ENCODE measurements around the gene BLOC1S3. TPM values are rescaled to one million over a fixed set of nuclear protein-coding genes. Genes with fewer than 3 reads are reported as not detected.

Gene BLOC1S3
- total and polyA plus RNA-seq, 2 of the 13 experiments (the other 11 are each of a cell fraction or from before 2014, with no cell fraction given) = 4.3 to 4.8 TPM

DNA sequence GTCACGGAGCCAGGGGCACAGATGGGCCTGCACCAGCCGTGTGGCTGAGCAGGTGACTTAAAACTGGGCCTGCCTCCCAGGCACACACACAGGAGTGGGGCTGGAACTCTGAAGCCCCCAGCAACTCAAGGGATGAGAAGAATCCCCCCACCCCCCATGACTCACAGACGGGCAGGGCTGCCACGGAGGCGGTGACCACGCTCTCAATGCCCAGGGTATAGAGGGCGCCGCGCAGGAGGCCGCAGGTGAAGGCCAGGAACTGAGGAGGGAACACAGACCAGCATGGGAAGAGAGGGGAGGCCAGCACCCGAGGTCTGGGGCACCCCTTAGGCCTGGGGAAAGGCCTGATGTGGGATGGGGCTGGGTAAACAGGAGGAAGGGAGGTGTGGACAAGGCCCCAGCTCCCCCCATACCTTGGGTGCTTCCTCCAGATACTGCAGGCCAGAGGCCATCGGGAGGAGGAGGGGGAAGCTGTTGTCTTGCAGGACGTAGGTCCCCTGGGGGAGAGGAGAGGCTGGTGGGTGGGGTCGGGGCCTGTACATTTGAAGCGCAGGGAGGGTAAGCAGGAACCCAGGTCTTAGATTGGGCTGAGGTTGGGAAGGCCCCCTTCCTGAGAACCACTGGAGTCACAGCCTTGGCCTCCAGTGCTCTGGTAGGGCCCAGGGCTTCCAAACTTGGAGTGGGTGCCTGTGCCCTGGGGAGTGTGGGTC is 14.7 kb upstream of the BLOC1S3 start:
- ChIA-PET CTCF (ENCODE audit: low intra/inter-chr PET ratio, low total read pairs) (no interaction called here), POLR2A (interaction anchor here (0.9 to 2.1 kb wide), 5 partner anchors 10 to 109 kb away, joined by 3 to 21 read pairs (median 5); partner anchors contain the start of genes BLOC1S3 and TRAPPC6A)
- H2AFZ ChIP-seq (ENCODE audit: low read length) = no peak overlapping the region
- DNase-seq (ENCODE audit: low spot score) = no peak
- H3K27me3 ChIP-seq (ENCODE audit: control insufficient read depth in 1 of 2, insufficient read depth in 2 of 2, low read length in 2 of 2) = peaks cover 12 to 30% of the 10 kb centered on the region in 2 experiments; a peak in 4 of 5 replicates
- no peaks in the 10 kb centered on the region for H4K20me1 ChIP-seq (ENCODE audit: insufficient read depth, low read length)
- no peaks in the 10 kb centered on the region for H3K36me3 ChIP-seq (replicated peaks in 1 of 2; ENCODE audit: control insufficient read depth in 1 of 2, insufficient read depth in 2 of 2, low read length in 2 of 2)
- no peak overlapping the region for H3K27ac ChIP-seq (ENCODE audit: extremely low read length, insufficient read depth, low read length)
- FAIRE-seq = no peak
- peaks cover 96% of the 10 kb centered on the region for H3K4me1 ChIP-seq (ENCODE audit: insufficient read depth, low read length)
- TF ChIP-seq ZSCAN25 (CRISPR knock-in tag; IDR thresholded peaks at IDR 0.05) (no peak), HNRNPL (IDR thresholded peaks at IDR 0.05; ENCODE audit: low read depth, low read length) (0 out of 2 replicates have a peak, but pooled peaks have one; percentile 43)
- peak overlapping the region; percentile 76 for H3K4me2 ChIP-seq (ENCODE audit: low read depth, low read length)
- intact Hi-C loops (cut with micrococcal nuclease; ENCODE audit: unreplicated experiment) (loop anchor here (2.0 kb wide), 1 partner anchor 175 kb away; no protein-coding TSS in a partner anchor), in situ Hi-C loops (cut with HindIII; ENCODE audit: extremely low pct_ligation_motif_present, low pct_unique_long_range_greater_than_20kb) (no loop called here)
- no peak for ATAC-seq
- H3K9ac ChIP-seq (ENCODE audit: insufficient read depth, low read depth, low read length) = no peak overlapping the region
- H3K79me2 ChIP-seq (ENCODE audit: insufficient read depth, low read length) = no peaks in the 10 kb centered on the region
- WGBS (ENCODE audit: low lambda C conversion rate) = 49% methylated on average over 10 of the region's 15 CpGs
- peak overlapping the region; percentile 28 to 64 (median 36) for H3K4me3 ChIP-seq (replicated peaks in 1 of 3; ENCODE audit: insufficient read depth in 1 of 3, low read depth in 2 of 3, low read length in 3 of 3)
- no peaks in the 10 kb centered on the region for H3K9me3 ChIP-seq (ENCODE audit: low read length)
- BruUV-seq (replicated peaks) = no TSS peak

DNA sequence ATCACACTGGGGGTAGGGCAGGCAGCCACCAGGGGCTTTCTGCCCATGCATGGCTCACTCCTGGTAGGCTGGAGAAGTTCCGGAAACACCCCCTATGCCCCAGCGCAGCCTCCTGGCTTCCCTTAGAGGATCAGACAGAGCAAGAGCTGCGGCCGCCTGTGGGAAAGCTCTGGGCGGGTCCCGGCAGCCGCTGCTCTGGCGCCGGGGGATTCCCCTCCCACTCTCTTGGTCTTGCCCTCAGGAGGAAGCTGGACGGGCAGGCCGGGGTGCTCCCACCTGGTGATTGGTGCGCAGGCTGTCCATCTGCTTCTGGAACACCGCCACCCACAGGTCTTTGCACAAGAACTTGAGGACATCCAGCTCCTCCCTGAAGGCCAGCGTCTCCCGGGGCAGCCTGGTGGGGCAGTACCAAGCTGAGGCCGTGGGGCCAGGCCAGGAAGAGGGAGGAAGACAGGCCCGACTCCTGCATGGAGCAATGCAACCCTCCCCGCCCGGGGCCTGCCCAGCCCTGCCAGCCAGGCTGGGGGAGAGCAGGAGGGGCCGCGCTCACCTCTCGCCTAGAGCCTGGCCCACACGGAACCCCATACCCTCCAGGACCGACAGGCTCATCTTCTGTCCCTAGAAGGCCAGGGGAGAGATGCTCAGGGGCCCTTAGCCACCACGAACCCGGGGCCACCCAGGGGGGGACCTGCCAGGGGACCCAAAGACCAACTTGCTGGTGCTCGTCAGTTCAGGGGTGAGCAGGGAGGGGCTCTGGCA is 13.8 kb upstream of the BLOC1S3 start:
- POLR2A ChIA-PET = interaction anchor here (0.8 to 2.1 kb wide), 6 partner anchors 9 to 275 kb away, joined by 3 to 21 read pairs (median 4); partner anchors contain the start of genes BLOC1S3 and TRAPPC6A
- Histone ChIP-seq H3K9ac (ENCODE audit: insufficient read depth, low read depth, low read length) (no peak overlapping the region; the same call in 1 of the 2 replicates), H4K20me1 (ENCODE audit: insufficient read depth, low read length) (no peaks in the 10 kb centered on the region), H3K27ac (ENCODE audit: extremely low read length, insufficient read depth, low read length) (no peak overlapping the region), H3K4me3 (replicated peaks in 1 of 3; ENCODE audit: insufficient read depth in 1 of 3, low read depth in 2 of 3, low read length in 3 of 3) (peak overlapping the region; percentile 28 to 64 (median 36)), H3K4me2 (ENCODE audit: low read depth, low read length) (peak overlapping the region; percentile 76), H3K36me3 (replicated peaks in 1 of 2; ENCODE audit: control insufficient read depth in 1 of 2, insufficient read depth in 2 of 2, low read length in 2 of 2) (no peaks in the 10 kb centered on the region), H2AFZ (ENCODE audit: low read length) (no peak overlapping the region), H3K4me1 (ENCODE audit: insufficient read depth, low read length) (peaks cover 96% of the 10 kb centered on the region), H3K9me3 (ENCODE audit: low read length) (no peaks in the 10 kb centered on the region), H3K27me3 (ENCODE audit: control insufficient read depth in 1 of 2, insufficient read depth in 2 of 2, low read length in 2 of 2) (peaks cover 12 to 21% of the 10 kb centered on the region in 2 experiments; a peak in 4 of 5 replicates), H3K79me2 (ENCODE audit: insufficient read depth, low read length) (no peaks in the 10 kb centered on the region)
- intact Hi-C loops (cut with micrococcal nuclease; ENCODE audit: unreplicated experiment) (loop anchor here (2.0 kb wide), 1 partner anchor 174 kb away; no protein-coding TSS in a partner anchor), in situ Hi-C loops (cut with HindIII; ENCODE audit: extremely low pct_ligation_motif_present, low pct_unique_long_range_greater_than_20kb) (no loop called here)
- 72% methylated on average over 7 of the region's 27 CpGs for WGBS (ENCODE audit: low lambda C conversion rate)
- ATAC-seq (peak; percentile 57), FAIRE-seq (peak; percentile 66), DNase-seq (ENCODE audit: low spot score) (peak; percentile 79)
- no TSS peak for BruUV-seq (replicated peaks)
- CTCF ChIA-PET (ENCODE audit: low intra/inter-chr PET ratio, low total read pairs) = interaction anchor here (0.8 kb wide), 1 partner anchor 24 kb away, joined by 3 read pairs; no protein-coding TSS in a partner anchor
- TF ChIP-seq ZNF124 (CRISPR knock-in tag; IDR thresholded peaks at IDR 0.05) = 0 out of 2 replicates have a peak, but pooled peaks have one; percentile 33
- TF ChIP-seq GPN1 (CRISPR knock-in tag; IDR thresholded peaks at IDR 0.05; ENCODE audit: borderline replicate concordance) = no peak
- no peak for TF ChIP-seq HNF4A (CRISPR knock-in tag; IDR thresholded peaks at IDR 0.05)
- TF ChIP-seq SAP130 (CRISPR knock-in tag; IDR thresholded peaks at IDR 0.05; ENCODE audit: low read depth) = peak; percentile 47; the same call in 1 of the 2 replicates
- TF ChIP-seq, protein P1, sequence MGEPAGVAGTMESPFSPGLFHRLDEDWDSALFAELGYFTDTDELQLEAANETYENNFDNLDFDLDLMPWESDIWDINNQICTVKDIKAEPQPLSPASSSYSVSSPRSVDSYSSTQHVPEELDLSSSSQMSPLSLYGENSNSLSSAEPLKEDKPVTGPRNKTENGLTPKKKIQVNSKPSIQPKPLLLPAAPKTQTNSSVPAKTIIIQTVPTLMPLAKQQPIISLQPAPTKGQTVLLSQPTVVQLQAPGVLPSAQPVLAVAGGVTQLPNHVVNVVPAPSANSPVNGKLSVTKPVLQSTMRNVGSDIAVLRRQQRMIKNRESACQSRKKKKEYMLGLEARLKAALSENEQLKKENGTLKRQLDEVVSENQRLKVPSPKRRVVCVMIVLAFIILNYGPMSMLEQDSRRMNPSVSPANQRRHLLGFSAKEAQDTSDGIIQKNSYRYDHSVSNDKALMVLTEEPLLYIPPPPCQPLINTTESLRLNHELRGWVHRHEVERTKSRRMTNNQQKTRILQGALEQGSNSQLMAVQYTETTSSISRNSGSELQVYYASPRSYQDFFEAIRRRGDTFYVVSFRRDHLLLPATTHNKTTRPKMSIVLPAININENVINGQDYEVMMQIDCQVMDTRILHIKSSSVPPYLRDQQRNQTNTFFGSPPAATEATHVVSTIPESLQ (CRISPR knock-in tag; conservative IDR thresholded peaks at IDR 0.05) = no peak
- TF ChIP-seq ZNF317 (CRISPR knock-in tag; IDR thresholded peaks at IDR 0.05) = no peak
- TF ChIP-seq SALL1 (CRISPR knock-in tag; IDR thresholded peaks at IDR 0.05) = no peak
- TF ChIP-seq AKAP8 (CRISPR knock-in tag; IDR thresholded peaks at IDR 0.05) = peak; percentile 73; the same call in 1 of the 2 replicates
- TF ChIP-seq, protein P2, sequence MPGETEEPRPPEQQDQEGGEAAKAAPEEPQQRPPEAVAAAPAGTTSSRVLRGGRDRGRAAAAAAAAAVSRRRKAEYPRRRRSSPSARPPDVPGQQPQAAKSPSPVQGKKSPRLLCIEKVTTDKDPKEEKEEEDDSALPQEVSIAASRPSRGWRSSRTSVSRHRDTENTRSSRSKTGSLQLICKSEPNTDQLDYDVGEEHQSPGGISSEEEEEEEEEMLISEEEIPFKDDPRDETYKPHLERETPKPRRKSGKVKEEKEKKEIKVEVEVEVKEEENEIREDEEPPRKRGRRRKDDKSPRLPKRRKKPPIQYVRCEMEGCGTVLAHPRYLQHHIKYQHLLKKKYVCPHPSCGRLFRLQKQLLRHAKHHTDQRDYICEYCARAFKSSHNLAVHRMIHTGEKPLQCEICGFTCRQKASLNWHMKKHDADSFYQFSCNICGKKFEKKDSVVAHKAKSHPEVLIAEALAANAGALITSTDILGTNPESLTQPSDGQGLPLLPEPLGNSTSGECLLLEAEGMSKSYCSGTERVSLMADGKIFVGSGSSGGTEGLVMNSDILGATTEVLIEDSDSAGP (CRISPR knock-in tag; IDR thresholded peaks at IDR 0.05; ENCODE audit: borderline replicate concordance) = no peak
- TF ChIP-seq BORCS8-MEF2B (CRISPR knock-in tag; IDR thresholded peaks at IDR 0.05) = no peak
- TF ChIP-seq CEBPG (CRISPR knock-in tag; IDR thresholded peaks at IDR 0.05) = peak; percentile 8; the same call in 1 of the 2 replicates

Measured in HepG2 (cell line).